GM21723 (cell line): ENCODE measurements around the gene HDAC4.

Experiments used
- ATAC-seq: cut with Tn5 transposase; IDR thresholded peaks from one replicate; pipeline ENCODE4 v1.9.1; 2021; ENCODE audit warnings: mild to moderate bottlenecking, moderate library complexity; ENCODE audit not compliant: unreplicated experiment

The HDAC4 gene

DNA sequence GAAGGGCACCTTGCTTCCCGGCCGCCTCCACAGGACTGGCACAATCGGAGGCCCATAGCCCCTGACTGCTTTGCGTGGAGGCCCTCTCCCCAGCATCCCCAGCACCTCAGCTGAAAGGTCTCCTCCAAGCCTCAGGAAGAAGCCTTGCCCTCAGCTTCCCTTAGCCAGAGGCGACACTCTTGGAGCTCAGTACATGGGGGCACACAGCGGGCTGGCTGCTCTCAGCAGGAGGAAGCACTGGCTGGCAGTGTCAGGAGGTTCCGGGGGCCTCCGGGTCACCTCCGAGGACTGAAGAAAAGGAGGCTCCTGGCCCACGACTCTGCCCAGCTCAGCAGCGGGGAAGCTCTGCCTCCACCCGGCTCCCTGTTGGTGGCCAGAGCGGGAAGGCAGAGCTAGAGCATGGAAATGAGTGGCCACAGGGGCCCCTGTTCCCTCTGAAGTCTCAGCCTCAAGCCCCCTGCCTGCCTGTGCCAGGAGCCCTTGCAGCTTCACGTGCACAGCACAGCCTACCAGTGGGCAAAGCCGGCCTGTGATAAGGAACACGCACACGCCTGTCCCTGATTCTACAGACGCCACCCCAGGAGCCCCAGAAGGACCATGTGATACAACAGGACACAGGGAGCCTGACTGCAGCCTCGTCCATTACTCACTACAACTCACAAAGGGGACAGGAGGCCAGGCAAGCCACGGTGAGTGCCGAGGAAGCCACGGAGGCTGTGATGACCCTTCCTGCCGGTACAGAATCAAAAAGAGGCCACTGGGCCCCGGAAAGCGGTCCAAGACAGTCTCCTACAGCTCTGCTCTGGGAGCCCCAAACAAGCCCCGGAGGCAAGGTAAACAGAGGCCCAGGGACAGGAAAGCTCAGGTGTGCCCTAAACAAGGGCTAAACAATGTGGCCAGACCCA lies 15.5 kb downstream of the HDAC4 start:
- ATAC-seq, result no peak

DNA sequence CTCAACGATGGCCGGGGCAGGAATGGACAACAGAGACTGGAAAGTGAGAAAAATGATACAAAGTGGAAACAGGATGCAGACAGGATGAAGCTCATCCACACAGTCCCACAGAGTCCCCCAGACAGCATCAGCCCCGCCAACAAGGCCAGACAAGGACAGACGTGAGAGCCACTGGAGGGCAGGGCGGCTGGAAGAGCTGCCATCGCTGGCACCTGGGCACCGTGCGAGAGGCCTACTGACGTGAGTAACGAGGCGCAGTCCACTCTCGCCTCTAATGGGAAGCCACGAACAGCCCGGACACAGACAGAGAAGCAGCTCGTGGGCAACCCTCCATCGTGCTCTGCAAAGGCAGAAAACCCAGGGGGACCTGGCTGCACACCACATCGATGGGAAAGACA lies 17.1 kb downstream of the HDAC4 start:
- no peak for ATAC-seq

DNA sequence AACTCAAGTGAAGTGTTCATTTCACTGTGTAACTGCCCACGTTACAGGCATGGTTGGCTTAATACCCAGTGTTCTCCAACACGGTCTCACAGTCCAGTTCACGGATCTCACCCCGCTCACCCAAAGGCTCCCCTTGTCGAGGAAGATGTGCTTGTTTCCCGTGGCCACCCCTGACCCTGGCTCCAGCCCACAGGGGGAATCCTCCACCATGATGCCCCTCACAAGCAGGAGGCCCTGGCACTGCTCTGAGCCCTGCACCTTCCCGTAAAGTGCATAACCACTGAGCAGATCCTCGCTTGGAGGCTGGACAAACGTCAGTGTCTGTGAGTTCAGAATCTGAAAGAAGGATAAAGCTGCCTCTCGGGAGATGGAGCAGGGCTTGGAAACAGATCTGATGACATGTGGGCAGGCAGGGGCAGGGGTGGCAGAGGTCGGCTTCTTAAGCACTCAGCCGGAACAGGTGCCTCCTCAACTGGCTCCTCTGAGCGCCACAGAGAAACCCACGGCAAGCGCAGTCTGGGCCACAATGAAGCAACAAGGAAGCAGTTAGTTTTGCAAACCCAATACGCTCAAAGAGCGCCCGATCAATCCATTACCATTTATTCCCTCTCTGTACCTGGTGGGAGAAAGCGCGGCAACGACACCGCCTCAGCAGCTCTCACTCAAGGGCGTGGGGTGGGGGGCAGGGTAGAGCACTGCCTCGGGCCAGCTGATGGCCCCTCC lies 17.6 kb downstream of the HDAC4 start:
- no peak for ATAC-seq

DNA sequence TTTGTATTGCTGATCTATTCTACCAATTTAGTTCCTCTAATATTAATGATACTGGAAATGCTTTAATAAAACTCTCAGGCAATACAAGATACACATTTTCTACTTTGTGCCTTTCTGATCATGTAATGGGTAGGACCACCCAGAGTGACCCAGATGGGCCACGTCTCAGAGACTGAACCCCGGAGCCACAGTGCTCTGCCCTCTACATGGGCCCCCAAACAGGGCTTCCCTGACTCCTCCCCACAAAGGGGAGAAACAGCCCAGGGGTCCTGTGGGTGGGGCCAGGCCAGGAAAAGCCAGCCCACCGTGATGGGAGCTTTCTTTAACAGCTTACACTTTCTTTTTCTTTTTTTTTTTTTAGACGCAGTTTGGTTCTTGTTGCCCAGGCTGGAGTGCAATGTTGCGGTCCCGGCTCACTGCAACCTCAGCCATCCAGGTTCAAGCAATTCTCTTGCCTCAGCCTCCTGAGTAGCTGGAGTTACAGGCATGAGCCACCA lies 18.4 kb downstream of the HDAC4 start:
- ATAC-seq, result no peak

DNA sequence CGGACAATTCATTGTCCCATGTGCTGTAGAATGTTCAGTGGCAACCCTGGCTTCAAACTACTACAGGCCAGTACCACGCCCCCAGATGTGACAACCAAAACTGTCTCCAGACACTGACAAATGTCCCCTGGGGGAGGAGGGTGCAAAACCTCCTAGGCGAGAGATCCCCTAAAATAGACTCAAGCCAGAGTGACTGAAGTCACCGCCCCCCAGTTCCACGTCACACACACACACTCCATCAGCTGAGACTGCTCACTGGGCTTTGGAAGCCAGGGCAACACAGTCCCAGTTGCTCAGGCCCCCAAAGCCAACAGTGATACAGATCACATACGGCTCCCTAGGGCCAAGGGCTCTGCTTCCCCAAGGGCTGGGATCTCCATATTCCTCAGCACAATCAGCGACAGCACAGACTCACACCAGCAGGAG lies 19.1 kb downstream of the HDAC4 start:
- ATAC-seq, result peak; percentile 63

DNA sequence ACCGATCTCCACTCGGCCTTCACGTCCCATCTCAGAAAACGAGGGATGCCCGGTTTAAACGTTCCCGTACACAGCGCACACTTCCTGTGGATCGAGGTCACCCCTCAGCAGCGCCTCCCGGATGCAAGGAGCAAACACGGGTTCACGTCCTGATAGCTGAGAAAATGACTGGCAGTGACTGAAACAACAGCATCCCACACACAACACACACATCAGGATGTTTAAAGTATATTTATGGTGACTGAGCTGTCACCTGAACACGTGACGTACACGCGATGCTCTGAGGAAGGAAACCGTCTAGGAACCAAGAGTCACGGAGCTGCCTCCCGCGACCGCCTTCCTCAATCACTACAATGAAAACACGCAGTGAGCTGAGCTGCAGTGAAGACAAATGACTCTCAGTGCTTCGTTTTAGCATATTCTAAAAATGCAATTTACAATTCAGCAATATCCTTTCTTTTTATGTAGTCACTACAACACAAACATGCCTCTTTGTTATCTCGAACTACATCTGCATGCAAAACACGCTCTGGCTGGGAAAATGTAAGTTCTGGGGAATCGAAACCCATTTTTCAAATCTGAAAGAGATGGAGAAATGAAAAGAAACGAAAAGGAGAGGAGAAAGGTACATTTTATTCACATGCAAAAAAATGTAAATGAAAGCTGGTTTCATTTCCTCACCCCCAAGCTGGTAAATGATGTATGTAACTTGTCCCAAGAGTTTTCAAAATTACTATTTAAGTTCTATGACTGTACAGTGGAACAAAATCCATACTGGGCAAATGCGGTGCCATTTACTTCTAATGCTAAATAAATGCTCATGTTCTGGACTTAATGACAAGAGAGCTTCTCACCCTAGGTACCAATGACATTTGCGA lies 19.8 kb downstream of the HDAC4 start:
- peak; percentile 45 for ATAC-seq

DNA sequence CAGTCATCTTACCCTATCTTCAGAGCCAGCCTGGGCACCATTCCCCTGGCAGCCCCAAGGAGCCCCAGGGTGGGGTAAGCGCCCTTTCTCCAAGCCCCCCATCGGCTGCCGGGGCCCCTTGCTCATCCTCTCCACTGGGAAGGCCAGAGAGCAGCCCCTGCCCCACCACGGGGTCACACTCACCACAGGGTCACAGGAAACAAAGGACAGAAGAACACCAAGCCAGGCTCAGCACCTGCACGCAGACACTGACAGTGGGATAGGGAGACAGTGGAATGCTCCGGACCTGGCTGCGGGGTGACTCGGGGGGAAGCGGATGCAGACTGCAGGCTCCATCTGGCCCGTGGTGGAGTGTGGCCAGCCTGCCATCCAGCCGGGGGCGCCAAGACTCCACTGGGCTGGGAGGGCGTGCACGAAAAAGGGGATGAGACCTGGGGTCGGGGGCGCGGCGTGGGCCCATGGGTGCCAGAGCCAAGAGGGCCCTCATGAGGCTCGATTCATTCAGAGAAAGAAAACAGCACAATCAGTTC lies 21.1 kb downstream of the HDAC4 start:
- no peak for ATAC-seq

DNA sequence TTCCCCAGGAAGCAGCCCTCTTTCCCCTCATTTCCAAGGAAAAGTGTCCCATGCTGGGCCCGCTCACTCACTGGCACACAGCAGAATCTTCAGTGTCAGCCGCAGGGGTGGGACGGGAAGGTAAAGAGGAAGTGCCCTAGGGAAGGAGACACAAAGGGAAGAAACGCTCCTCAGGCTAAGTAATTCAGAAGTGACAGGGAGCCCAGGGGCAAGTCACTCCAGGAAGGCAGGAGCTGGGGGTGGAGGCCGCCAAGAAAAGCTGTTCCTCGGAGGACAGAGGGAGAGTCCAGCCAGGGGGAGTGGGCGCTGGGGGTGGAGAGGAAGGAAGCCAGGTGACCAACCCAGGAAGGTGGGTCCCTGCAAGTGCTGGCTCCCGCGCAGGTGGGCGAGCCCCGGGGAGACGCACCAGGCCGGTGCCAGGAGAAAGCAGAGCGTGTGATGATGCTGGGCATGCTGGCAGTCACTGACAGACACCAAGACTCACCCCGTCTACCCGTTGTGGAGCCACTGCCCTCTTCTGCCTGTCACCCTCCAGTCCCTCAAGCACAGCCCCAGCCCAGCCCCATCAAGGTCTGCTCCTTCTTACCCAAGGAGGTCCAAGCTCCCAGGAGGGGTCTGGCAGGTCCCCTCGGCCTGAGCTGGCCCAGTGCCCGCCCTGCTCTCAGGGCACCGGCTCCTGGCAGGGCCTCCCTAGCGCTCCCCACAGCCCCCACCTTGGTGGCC lies 21.7 kb downstream of the HDAC4 start:
- no peak for ATAC-seq

DNA sequence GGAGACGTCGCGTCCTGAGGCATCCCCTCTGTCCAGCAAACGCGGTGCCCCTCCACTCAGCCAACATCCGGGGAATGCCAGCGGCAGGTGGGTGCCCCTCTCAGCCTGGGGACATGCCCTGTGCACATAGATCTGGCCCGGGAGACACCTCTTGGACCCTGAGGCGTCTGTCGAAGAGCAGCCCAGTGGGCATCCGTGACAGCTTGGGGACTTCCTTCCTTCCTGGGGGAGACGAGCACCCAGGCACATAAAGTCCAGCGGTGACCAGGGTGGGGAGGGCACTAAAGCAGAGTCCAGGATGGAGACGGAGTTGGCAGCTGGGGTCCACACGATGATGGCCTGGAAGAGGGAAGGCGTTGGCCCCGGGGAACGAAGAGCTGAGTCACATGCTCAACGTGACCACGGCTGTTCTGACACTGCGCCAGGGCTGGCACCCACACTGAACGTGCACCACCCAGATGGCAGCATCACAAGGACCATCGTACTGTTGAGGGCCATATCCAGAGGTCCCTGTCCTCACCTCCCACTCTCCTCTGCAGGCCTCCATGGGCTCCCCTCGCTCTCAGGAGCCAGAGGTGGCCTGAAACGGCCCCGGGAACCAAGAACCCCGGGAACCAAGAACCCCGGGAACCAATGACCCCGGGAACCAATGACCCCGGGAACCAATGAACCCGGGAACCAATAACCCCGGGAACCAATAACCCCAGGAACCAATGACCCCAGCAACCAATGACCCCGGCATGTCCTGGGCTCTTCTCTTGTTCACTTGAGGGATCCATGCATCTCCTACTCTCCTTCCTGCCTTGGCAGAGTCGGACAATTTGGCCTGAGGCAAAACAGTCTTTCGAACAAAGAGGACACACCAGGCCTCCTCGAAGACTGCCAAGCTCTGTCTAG lies 22.6 kb downstream of the HDAC4 start:
- ATAC-seq, result no peak

DNA sequence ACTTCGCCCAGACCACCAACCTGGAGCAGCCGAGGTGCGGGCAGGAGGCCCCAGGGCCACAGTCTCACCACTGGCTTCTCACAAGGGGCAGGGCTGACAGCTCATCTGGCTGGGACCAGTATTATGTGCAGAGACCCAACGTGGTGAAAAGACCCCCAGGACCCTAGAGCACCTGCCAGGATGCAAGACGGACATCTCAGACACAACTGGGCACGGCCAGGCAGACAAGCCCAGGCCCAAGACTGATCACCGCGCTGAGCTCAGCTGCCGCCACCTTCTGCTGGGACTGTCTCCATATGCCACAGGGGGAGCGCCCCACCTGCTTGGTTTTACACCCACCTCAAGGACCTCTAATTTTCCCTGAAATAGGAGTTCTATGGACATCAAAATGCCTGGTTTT lies 23.2 kb downstream of the HDAC4 start:
- ATAC-seq, result no peak

DNA sequence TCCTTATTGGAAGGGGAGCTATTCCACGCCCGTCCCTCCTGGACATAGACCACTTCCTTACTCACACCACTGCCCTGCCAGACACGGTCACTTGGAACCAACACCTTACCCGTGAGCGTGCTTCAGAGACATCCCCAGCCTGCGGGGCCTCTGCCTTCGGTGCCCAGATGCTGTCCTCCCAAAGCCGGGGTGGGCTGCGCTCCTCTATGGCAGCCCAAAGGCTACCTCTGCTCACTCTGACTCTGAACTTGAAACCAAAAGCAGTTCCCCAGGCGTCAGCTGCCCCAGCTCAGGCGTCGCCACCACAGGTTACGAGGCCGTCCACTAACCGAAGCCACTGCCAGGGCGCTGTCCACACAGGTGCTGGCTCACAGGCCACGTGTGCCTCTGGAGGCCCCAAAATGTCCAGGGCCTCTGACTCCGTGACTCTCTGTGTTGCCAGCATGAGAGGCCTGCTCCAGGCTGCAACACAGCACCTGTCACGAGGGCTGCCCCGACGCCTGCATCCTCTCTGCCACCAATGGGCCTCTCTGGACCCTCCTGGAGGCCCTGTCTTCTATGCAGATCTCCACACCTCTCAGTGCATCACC lies 23.8 kb downstream of the HDAC4 start:
- no peak for ATAC-seq

DNA sequence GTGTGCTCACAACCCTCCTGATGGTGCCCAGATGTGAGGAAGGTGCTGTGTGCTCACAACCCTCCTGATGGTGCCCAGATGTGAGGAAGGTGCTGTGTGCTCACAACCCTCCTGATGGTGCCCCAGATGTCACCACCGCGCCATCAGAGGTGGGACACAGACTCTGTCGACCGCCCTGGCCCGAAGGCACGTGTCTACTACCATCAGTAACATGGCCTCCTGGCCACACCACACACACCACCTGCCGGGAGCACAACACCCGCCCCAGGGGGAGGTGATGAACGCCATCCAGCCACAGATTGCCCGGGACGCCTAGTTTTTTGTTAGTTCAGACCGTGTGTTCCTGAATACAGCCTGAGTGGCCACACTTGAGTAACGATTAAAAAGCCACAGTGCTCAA lies 24.5 kb downstream of the HDAC4 start:
- no peak for ATAC-seq

DNA sequence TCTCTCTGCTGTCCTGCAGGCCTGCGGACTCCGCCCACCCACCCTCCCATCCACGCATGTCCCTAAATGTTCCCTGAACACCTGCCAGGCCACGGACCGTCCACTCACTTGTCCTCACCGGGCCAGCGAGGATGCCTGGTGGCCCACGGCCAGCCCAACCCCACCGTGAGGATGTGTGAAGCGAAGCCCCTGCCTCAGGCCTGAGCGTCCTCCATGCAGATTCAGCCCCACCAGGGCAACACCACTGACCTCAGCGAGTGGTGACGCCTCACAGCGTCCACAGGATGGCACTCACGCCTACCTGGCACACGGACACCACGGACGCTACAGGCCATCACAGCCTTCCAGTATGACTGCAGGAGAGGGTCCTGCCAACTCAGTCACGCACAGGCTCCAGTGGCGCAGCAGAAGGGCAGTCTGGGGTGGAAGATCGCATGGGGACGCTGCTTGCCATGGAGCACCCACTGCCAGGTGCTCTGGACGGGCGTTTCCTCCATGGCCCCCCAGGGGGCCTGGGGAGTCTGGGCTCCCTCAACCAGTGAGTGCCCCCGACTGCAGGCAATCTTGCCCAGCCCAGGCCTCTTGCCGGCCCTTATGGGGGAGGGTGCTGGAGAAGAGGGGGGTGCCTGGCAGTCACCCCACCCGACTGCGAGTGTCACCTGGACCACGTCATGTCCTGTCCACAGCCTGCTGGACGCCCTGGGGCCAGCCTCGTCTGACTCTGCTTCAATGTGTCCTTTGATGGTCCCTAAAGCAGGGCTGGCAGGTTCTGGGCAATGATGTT lies 25.4 kb downstream of the HDAC4 start:
- no peak for ATAC-seq

DNA sequence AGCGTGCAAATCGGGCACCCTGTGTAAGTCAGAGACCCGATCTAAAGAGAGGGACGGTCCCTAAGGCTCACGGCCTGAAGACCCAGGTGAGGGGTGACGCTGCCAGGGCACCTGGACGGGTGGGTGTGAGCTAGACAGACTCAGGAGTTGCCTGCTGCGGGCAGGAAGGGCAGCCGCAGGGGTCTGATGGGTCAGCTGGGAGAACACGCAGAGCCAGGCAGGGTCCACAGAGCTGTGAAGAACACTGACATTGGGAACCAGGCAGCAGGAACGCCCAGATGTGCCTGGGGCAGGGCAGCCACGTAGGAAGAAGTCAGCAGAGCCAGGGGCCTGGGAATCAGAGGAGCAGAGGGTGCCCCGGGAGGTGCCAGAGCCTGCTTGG lies 25.9 kb downstream of the HDAC4 start:
- ATAC-seq, result no peak

DNA sequence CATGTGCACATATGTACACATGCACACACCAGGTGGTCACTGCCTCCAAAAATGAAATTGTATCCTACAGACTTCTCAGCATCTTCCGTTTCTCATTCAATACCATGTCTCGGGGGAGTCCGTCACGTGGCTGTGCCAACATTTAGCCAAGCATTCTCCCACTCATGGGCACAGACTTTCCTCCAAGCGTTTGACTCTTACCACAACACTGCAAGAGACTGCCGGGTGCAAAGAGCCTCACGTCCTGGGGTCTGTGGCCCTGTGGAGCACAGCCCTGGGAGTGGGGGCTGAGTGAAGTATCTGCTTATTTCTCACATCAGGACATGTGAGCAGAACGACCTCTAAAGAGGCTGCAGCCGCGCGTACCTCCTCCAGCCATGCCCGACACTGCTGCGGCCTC lies 28.0 kb downstream of the HDAC4 start:
- ATAC-seq, result no peak

DNA sequence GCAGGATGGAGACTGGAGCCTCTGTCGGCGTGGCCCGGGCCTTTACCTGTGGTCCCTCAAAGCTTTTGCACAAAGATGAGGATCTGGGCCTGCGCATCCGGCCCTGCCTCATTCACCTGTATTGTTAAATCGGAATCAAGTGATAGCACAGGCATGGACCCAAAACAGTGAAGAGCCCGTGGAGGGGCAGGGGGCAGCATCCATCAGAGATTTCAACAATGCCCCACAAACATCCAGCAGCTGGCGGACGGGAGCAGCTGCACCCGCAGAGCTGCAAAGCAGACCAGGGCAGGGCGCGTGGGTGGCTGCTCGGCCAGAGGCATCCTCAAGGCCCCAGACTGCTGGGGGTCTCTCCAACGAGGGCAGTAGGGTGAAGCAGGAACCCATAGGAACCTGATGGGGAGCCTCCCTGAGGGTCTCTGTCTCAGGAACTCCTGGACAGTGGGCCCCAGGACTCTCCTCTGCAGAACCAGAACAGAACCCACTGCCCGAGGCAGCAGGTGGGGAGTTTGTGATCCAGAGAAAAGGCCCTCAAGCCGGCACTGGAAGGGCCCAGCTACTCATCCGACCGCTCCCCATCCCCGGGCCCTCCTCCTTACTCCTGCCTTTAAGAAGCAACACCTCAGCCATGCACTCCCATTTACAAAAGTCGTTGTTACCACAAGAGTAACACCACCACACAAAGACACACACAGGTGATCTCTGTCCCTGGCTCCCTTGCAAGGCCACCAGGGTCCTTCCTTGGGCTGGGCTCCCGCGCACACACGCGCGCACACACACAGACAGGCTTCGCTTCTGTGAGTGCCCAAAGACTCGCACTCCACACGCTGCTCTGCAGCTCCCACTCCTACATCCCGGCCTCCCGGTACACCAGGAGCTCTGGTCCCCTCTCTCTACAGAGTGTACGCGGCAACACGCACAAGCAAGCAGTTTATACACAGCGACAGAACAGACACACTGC lies 28.8 kb downstream of the HDAC4 start:
- ATAC-seq, result no peak
